ENCODE data around the gene DAB2.

Gene DAB2

GRCh38 chr5:39420482-39421145 is 4.2 kb downstream of the DAB2 start:
- no peak overlapping the region for H3K9ac ChIP-seq (ENCODE audit: low read length)
- no peaks in the 10 kb centered on the region for H3K27me3 ChIP-seq (ENCODE audit: insufficient read depth, low read length)
- H2AFZ ChIP-seq (ENCODE audit: low read length): no peak overlapping the region
- no peak overlapping the region for H3K4me3 ChIP-seq (ENCODE audit: low read depth, low read length, poor library complexity, severe bottlenecking)
- no peaks in the 10 kb centered on the region for H3K79me2 ChIP-seq (ENCODE audit: insufficient read depth, low read length)
- no peak overlapping the region for H3K4me2 ChIP-seq (ENCODE audit: low read length)
- no peaks in the 10 kb centered on the region for H3K36me3 ChIP-seq (ENCODE audit: insufficient read depth, low read length)
- H3K27ac ChIP-seq (ENCODE audit: low read depth, low read length, poor library complexity, severe bottlenecking): no peak overlapping the region
- no peaks in the 10 kb centered on the region for H3F3A ChIP-seq (ENCODE audit: insufficient read depth, low read length)
- no peaks in the 10 kb centered on the region for H3K4me1 ChIP-seq (ENCODE audit: insufficient read depth, low read length, severe bottlenecking)
- H4K20me1 ChIP-seq (ENCODE audit: insufficient read depth, low read length): no peaks in the 10 kb centered on the region
- no peaks in the 10 kb centered on the region for H3K9me2 ChIP-seq (ENCODE audit: low read depth, low read length)
- no peaks in the 10 kb centered on the region; the same call in 1 of the 2 replicates for H3K9me3 ChIP-seq (ENCODE audit: low read length)
- TF ChIP-seq EZH2 (IDR thresholded peaks at IDR 0.05; ENCODE audit: borderline replicate concordance, low read length): no peak
- no peak for TF ChIP-seq CTCF (IDR thresholded peaks at IDR 0.05; ENCODE audit: low read length)

- no peak overlapping the region for H3K4me2 ChIP-seq (ENCODE audit: low read length)
- H3K9ac ChIP-seq (ENCODE audit: low read length): no peak overlapping the region
- H3K4me1 ChIP-seq (ENCODE audit: insufficient read depth, low read length, severe bottlenecking): no peaks in the 10 kb centered on the region
- no peaks in the 10 kb centered on the region for H3K36me3 ChIP-seq (ENCODE audit: insufficient read depth, low read length)
- no peak overlapping the region for H3K27ac ChIP-seq (ENCODE audit: low read depth, low read length, poor library complexity, severe bottlenecking)
- no peaks in the 10 kb centered on the region for H3K27me3 ChIP-seq (ENCODE audit: insufficient read depth, low read length)
- TF ChIP-seq EZH2 (IDR thresholded peaks at IDR 0.05; ENCODE audit: borderline replicate concordance, low read length): no peak
- no peak for TF ChIP-seq CTCF (IDR thresholded peaks at IDR 0.05; ENCODE audit: low read length)
- H3K4me3 ChIP-seq (ENCODE audit: low read depth, low read length, poor library complexity, severe bottlenecking): no peak overlapping the region
- no peaks in the 10 kb centered on the region for H3F3A ChIP-seq (ENCODE audit: insufficient read depth, low read length)
- H3K9me3 ChIP-seq (ENCODE audit: low read length): no peaks in the 10 kb centered on the region; the same call in 1 of the 2 replicates
- H4K20me1 ChIP-seq (ENCODE audit: insufficient read depth, low read length): no peaks in the 10 kb centered on the region
- no peak overlapping the region for H2AFZ ChIP-seq (ENCODE audit: low read length)
- no peaks in the 10 kb centered on the region for H3K79me2 ChIP-seq (ENCODE audit: insufficient read depth, low read length)
- H3K9me2 ChIP-seq (ENCODE audit: low read depth, low read length): no peaks in the 10 kb centered on the region
These were observed 5.0 kb downstream of the DAB2 start for GRCh38 chr5:39419796-39420195.

GRCh38 chr5:39417979-39418378 is 6.8 kb downstream of the DAB2 start:
- no peak overlapping the region for H3K4me2 ChIP-seq (ENCODE audit: low read length)
- H4K20me1 ChIP-seq (ENCODE audit: insufficient read depth, low read length): no peaks in the 10 kb centered on the region
- H3K36me3 ChIP-seq (ENCODE audit: insufficient read depth, low read length): no peaks in the 10 kb centered on the region
- H3K27ac ChIP-seq (ENCODE audit: low read depth, low read length, poor library complexity, severe bottlenecking): no peak overlapping the region
- no peak overlapping the region for H3K4me3 ChIP-seq (ENCODE audit: low read depth, low read length, poor library complexity, severe bottlenecking)
- H3K27me3 ChIP-seq (ENCODE audit: insufficient read depth, low read length): no peaks in the 10 kb centered on the region
- H3K9me3 ChIP-seq (ENCODE audit: low read length): no peaks in the 10 kb centered on the region; the same call in 1 of the 2 replicates
- H3K9me2 ChIP-seq (ENCODE audit: low read depth, low read length): no peaks in the 10 kb centered on the region
- no peaks in the 10 kb centered on the region for H3K79me2 ChIP-seq (ENCODE audit: insufficient read depth, low read length)
- H2AFZ ChIP-seq (ENCODE audit: low read length): no peak overlapping the region
- H3K9ac ChIP-seq (ENCODE audit: low read length): no peak overlapping the region
- no peaks in the 10 kb centered on the region for H3K4me1 ChIP-seq (ENCODE audit: insufficient read depth, low read length, severe bottlenecking)
- TF ChIP-seq CTCF (IDR thresholded peaks at IDR 0.05; ENCODE audit: low read length) (no peak), EZH2 (IDR thresholded peaks at IDR 0.05; ENCODE audit: borderline replicate concordance, low read length) (no peak)
- H3F3A ChIP-seq (ENCODE audit: insufficient read depth, low read length): no peaks in the 10 kb centered on the region
